ENCODE results near the gene NCAN.

NCAN gene

DNA sequence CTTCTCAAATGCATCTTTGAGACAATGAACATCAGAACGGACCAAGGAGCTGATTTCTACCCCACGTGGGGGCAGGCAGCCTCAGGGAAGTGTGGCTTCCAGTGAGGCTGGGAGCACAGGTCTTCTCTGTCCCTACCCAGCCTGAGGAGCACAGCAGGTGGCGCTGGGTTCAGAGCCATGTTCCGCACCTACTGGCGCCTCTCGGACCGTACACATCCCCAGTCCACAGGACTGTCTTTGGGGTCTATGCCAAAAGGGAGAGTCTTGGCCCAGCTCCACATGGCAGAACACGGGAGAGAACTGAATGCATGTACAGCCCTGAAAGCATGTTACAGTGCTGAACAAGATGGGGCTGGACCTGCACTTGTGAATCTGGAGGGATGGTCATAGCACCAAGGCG is 86.0 kb downstream of the NCAN start:
- DNase-seq: no peak

GRCh38 chr19:19300613-19301012 is 88.9 kb downstream of the NCAN start:
- DNase-seq: no peak

Measured in NCI-H82 (cell line).